BJ (cell line): ENCODE measurements around the gene SSC4D. TPM values are rescaled to one million over a fixed set of nuclear protein-coding genes. Genes with fewer than 3 reads are reported as not detected.
"Not testable (repeated sequence)": the region's sequence is repeated elsewhere in the genome, so short reads cannot be mapped to it uniquely, and the experiment has no call there.

Experiments
- CTCF ChIA-PET: fragments of 350-600 bp; formaldehyde crosslinking; extraction: SDS; loops from one replicate; lab custom pipeline; 2021; ENCODE audit warnings: antibody characterized with exemption, inconsistent platforms; lab: Yijun Ruan, JAX
- POLR2A ChIA-PET: fragments of 300-600 bp; sonication (Branson Sonifier 250); formaldehyde crosslinking; extraction: SDS; loops from one replicate; lab custom pipeline; 2021; ENCODE audit warnings: antibody characterized with exemption; lab: Charles Lee
- DNase-seq: peaks from one replicate; pipeline ENCODE4 v3.0.0-alpha.2; 2011; ENCODE audit warnings: low read depth
- H3K27me3 ChIP-seq: 2 replicates; pipeline ENCODE4 v1.6.0; 2011; ENCODE audit warnings: low read length; ENCODE audit not compliant: control insufficient read depth, insufficient read depth
- H3K36me3 ChIP-seq: 2 replicates; pipeline ENCODE4 v1.5.1; 2011; ENCODE audit warnings: low read length; ENCODE audit not compliant: control insufficient read depth, insufficient read depth
- H3K4me3 ChIP-seq: 2 replicates; pipeline ENCODE4 v1.5.1; 2011; ENCODE audit warnings: low read depth, mild to moderate bottlenecking, control low read depth, low read length
- polyA plus RNA-seq: library from polyadenylated mRNA; depleted of rRNA; stranded (reverse); fragments of >200 nt; gene quantifications from 2 replicates; pipeline ENCODE4 v1.2.3, GENCODE V29; 2011
- TF ChIP-seq, protein P1 (sequence below): IDR thresholded peaks from 2 replicates; pipeline ENCODE4 v1.5.1; 2011; ENCODE audit warnings: low read depth, mild to moderate bottlenecking, control low read depth, inconsistent platforms, low read length, moderate library complexity; ENCODE audit not compliant: insufficient read depth

The SSC4D gene
- polyA plus RNA-seq, 1 experiment = 0.92 TPM

DNA sequence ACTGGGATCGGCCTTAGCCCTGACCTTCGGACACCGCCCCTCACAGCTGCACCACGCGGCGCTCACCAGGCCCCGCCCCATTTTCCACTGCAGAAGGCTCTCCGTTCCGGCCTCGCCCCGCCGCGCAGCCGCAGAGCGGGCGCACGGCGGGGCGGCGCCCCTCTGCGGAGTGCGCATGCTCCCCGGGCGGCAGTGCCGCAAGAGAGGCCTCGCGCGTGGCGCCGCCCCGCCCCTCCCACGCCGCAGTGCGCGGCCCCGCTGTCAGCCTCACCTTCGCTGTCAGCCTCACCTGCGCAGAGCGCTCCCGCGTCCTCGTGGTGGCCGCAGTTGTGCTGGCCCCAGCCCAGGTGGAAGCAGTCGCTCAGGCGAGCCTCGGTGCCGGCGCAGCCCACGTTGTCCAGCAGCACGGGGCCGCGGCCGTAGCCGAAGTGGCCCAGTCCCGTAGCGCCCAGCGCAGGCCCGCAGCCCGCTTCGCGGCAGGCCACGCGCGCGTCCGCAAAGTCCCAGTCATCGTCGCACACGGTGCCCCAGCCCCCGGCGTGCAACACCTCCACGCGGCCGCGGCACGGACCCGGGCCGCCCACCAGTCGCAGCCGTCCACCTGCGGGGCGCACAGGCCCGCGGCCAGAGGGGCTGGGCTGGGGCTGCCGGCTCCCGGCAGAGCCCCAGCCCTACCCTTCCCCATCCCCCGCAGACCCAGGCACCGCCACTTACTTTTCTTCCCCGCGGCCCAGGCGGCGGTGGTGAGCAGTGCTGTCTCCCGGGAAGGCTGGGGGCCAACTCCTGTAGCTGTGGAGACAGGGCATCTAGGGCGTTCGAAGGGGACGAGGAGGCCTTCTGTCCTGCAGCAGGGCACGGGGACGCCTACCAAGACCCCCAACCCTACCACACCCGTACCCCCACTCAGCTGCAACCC, 16.1 kb downstream of the SSC4D start:
- Histone ChIP-seq H3K36me3 (no peaks in the 10 kb centered on the region), H3K27me3 (no peaks in the 10 kb centered on the region), H3K4me3 (peak overlapping the region; percentile 71)
- ChIA-PET CTCF (interaction anchor here (0.8 to 1.1 kb wide), 2 partner anchors 10 to 33 kb away, joined by 3 read pairs; no protein-coding TSS in a partner anchor), POLR2A (no interaction called here)
- peak; percentile 57 for DNase-seq
- TF ChIP-seq, protein P1, sequence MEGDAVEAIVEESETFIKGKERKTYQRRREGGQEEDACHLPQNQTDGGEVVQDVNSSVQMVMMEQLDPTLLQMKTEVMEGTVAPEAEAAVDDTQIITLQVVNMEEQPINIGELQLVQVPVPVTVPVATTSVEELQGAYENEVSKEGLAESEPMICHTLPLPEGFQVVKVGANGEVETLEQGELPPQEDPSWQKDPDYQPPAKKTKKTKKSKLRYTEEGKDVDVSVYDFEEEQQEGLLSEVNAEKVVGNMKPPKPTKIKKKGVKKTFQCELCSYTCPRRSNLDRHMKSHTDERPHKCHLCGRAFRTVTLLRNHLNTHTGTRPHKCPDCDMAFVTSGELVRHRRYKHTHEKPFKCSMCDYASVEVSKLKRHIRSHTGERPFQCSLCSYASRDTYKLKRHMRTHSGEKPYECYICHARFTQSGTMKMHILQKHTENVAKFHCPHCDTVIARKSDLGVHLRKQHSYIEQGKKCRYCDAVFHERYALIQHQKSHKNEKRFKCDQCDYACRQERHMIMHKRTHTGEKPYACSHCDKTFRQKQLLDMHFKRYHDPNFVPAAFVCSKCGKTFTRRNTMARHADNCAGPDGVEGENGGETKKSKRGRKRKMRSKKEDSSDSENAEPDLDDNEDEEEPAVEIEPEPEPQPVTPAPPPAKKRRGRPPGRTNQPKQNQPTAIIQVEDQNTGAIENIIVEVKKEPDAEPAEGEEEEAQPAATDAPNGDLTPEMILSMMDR = no peak

DNA sequence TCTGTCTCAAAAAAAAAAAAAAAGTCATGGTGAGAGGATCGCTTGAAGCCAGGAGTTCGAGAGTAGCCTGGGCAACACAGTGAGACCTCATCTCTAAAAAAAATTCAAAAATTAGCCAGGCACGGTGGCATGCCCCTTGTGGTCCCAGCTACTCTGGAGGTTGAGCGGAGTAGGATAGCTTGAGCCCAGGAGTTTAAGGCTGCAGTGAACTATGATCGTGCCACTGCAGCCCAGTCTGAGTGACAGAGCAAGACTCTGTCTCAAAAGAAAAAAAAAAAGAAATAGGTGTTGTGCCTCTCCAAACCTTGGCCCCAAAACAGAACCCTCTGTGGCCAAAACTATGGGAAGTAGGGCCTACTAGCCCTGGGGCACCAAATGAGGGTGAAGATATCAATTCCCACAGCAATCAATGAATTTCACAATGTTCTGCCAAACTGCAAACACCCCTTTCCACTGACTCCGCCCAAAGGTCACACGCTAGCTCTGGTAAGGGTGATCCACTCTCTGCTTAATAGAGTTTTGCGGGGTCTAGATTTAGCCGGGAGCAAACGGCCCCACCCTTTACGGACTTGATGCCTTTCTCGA, 16.9 kb downstream of the SSC4D start:
- Histone ChIP-seq H3K4me3 (peak overlapping the region; percentile 34), H3K27me3 (no peaks in the 10 kb centered on the region), H3K36me3 (no peaks in the 10 kb centered on the region)
- TF ChIP-seq, protein P1 = no peak
- POLR2A ChIA-PET = no interaction called here
- CTCF ChIA-PET = interaction anchor here (0.8 to 1.1 kb wide), 2 partner anchors 9 to 32 kb away, joined by 3 read pairs; no protein-coding TSS in a partner anchor
- DNase-seq = no peak

DNA sequence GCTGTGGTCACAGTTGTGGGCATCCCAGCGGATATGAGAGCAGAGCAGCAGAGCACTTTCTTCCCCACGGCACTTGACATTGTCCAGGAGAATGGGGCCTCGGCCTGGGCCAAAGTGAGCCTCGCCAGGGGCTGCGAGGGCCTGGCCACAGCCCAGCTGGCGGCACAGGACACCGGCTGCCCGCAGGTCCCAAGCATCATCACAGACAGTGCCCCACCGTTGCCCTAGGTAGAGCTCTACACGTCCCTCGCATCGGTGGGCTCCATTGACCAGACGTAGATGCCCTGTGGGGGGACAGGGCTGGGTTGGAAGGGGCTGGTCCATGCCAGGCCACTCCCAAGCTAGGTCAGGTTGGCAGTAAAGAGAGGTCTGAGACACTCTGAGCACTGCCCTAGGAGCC, 19.4 kb downstream of the SSC4D start:
- CTCF ChIA-PET = no interaction called here
- TF ChIP-seq, protein P1 = no peak
- POLR2A ChIA-PET = no interaction called here
- Histone ChIP-seq H3K27me3 (no peaks in the 10 kb centered on the region), H3K4me3 (no peak overlapping the region), H3K36me3 (no peaks in the 10 kb centered on the region)
- no peak for DNase-seq

GRCh38 chr7:76387789-76388188, 21.7 kb downstream of the SSC4D start:
- H3K4me3 ChIP-seq, CTCF ChIA-PET, H3K36me3 ChIP-seq, H3K27me3 ChIP-seq, DNase-seq, POLR2A ChIA-PET: not testable (repeated sequence)

DNA sequence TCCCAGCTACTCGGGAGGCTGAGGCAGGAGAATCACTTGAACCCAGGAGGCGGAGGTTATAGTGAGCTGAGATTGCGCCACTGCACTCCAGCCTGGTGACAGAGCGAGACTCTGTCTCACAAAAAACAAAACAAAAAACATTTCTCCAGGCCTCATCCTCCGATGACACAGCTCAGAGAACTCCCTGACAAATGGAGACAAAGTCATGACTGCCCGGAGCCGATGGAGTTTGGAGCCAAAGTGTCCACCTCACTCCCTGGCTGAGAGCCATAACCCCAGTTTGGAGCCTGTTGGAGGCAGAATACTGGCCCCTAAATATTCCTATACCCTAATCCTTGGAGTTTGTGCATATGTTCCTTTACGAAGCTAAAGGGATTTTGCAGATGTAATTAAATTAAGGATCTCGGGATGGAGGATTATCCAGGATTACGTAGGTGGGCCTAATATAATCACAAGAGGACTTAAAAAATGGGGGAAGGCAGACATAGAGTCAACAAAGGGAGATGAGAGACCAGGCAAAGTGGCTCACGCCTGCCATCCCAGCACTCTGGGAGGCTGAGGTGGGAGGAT, 22.7 kb downstream of the SSC4D start:
- no peak overlapping the region for H3K4me3 ChIP-seq
- no peaks in the 10 kb centered on the region for H3K36me3 ChIP-seq
- no peaks in the 10 kb centered on the region for H3K27me3 ChIP-seq
- ChIA-PET CTCF (interaction anchor here (0.6 kb wide), 1 partner anchor 28 kb away, joined by 3 read pairs; no protein-coding TSS in a partner anchor), POLR2A (interaction anchor here (0.6 kb wide), 1 partner anchor 32 kb away, joined by 3 read pairs; no protein-coding TSS in a partner anchor)
- DNase-seq = no peak
- TF ChIP-seq, protein P1 = no peak
